ENCODE data around the gene BAIAP2.
"Not testable (repeated sequence)": the region's sequence is repeated elsewhere in the genome, so short reads cannot be mapped to it uniquely, and the experiment has no call there.

BAIAP2 gene

GRCh38 chr17:81073967-81074839, 39.3 kb downstream of the BAIAP2 start:
- DNase-seq = no peak

GRCh38 chr17:81074875-81075274, 39.9 kb downstream of the BAIAP2 start:
- DNase-seq = no peak

GRCh38 chr17:81075307-81075706, 40.4 kb downstream of the BAIAP2 start:
- no peak for DNase-seq

GRCh38 chr17:81076141-81076679, 41.3 kb downstream of the BAIAP2 start:
- DNase-seq = no peak

- DNase-seq = not testable (repeated sequence)
Measured at GRCh38 chr17:81078026-81078913, 43.3 kb downstream of the BAIAP2 start.

- no peak for DNase-seq
Measured at GRCh38 chr17:81080019-81080418, 45.1 kb downstream of the BAIAP2 start.

- DNase-seq = no peak
Measured at GRCh38 chr17:81081222-81082176, 46.5 kb downstream of the BAIAP2 start.

GRCh38 chr17:81082177-81083073, 47.5 kb downstream of the BAIAP2 start:
- DNase-seq = no peak

- DNase-seq = no peak
Measured at GRCh38 chr17:81083125-81083765, 48.3 kb downstream of the BAIAP2 start.

- DNase-seq = no peak
Measured at GRCh38 chr17:81084680-81085419, 49.9 kb downstream of the BAIAP2 start.

- no peak for DNase-seq
Measured at GRCh38 chr17:81085420-81085911, 50.5 kb downstream of the BAIAP2 start.

GRCh38 chr17:81086789-81087551, 52.0 kb downstream of the BAIAP2 start:
- DNase-seq = no peak

GRCh38 chr17:81090361-81091136, 55.6 kb downstream of the BAIAP2 start:
- peak; percentile 80 for DNase-seq

- no peak for DNase-seq
Measured at GRCh38 chr17:81091154-81091553, 56.2 kb downstream of the BAIAP2 start.

- DNase-seq = peak; percentile 79
Measured at GRCh38 chr17:81091774-81092517, 57.0 kb downstream of the BAIAP2 start.

- DNase-seq = no peak
Measured at GRCh38 chr17:81092518-81093095, 57.7 kb downstream of the BAIAP2 start.
